Hippocampal formation (tissue), 2 donors: ENCODE data around the gene EGFL6.
"Not testable (repeated sequence)": the region's sequence is repeated elsewhere in the genome, so short reads cannot be mapped to it uniquely, and the experiment has no call there.

Source experiments
- DNase-seq, 2 donors: peaks; one replicate each; lab custom pipeline; 2025; lab: John Stamatoyannopoulos, UW

Gene EGFL6

DNA sequence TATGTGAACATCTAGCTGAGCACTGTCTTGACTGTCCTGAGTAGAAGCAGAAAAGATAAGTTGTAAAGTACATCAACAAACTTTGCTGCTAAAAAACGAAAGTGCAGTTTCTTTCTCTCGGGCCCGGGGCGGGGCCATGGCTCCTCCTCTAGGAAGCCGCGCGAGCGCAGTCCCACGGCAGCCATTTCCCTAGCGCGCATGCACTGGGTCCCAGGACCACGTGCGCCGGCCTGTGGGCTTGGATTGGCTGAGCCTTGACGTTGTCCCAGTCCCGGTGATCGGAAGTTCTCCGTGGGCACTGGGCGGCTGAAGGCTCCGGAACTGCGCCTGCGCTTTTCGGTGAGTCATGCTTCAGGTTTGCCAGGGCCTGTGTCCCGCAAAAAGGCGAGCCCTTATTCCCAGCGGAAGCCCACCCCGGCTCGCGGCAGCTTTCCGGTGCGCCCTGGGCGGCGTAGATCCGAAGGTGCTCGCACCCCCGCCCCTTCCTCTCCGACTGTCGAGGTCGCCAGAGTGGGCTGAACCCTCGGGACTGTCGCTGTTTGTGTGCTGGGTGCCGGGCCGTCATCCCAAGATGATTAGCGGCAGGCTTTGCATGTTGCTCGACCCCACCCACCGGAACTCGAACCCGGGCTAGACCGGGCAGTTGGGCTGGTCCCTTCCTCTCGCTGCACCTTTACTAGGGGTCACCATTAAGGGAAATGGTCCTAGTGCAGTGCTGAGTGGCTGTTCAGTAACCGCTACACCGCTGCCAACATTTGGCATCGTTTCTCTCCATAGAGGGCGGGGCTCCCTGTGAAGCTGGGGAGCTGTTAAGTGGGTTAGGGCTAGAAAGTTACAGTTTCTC, 83.7 kb downstream of the EGFL6 start, which contains the start of gene TCEANC:
TSS of gene TCEANC (plus strand) at position 292 of the 844 bp plus-strand sequence. CDS start 9,368 bp downstream, outside the sequence.
- peak; percentile 89 to 90 for DNase-seq

DNA sequence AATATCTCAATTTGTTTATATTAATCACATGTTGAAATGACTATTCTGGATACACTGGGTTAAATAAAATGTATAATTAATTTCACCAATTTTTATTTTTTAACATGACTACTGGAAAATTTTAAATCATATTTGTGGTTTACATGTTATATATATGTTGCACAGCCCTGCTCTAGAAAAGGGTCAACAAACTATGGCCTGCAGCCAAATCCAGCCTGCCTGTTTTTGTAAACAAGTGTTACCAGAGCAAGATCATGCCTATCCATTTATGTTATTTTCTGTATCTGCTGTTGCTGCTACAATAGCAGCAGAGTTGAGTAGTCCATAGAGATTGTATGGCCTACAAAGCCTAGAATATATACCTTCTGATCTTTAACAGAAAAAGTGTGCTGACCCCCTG, 84.7 kb downstream of the EGFL6 start:
- no peak for DNase-seq

DNA sequence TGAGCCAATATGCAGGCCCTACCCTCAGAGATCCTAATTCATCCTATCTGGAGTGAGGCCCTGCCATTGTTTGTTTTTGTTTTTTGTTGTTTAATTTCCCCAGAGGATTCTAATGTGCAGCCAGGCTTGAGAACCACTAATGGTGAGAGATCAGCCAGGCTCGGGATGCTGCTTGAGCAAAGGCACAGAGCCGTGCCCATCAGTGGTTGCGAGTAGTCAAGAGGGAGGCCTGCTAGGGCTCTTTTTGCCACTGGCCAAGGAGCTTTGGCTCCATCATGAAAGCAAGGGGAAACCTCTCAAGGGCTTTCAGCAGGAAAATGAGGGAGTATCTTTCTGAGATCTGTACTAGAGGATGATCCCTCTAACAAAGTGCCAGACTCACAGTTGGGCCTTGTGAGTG, 86.3 kb downstream of the EGFL6 start:
- DNase-seq: no peak

DNA sequence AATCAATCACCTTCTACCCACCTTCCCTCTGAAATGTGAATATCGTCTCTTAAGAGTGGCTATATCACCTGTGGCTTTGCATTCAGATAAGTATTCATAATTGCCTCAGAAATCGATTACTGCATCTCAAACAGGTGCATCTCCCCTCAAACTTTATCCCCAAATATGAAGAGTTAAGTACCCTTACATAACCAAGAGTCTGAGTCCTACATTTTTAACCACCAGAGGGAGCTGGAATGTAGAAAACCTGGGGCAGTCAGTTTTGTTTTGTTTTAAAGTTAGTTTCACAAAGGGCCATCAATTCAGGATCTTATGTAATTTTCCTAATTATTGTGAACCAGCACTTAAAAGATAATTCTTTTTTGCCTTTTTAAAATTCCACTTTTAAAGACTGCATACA, 89.2 kb downstream of the EGFL6 start:
- DNase-seq: peak in 1 of 2 donors; percentile 70

DNA sequence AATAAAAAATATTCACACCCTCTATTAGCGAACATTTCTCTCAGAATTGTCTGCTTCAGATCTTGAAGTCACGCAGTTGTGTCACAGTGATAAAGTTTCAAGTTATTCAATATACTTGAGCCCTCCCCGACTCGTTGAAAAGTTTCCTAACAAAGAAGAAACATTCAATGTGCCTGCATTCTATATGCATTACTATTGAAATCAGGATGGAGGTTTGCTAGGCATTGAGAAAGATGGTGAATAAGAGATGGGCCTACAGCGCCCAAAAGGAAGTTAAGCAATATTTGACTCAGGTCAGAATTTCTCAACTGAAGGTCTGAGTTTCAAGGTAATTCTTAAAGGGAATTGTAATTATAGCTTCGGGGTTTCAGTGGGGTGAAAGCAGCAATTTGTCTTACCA, 89.7 kb downstream of the EGFL6 start:
- no peak for DNase-seq

DNA sequence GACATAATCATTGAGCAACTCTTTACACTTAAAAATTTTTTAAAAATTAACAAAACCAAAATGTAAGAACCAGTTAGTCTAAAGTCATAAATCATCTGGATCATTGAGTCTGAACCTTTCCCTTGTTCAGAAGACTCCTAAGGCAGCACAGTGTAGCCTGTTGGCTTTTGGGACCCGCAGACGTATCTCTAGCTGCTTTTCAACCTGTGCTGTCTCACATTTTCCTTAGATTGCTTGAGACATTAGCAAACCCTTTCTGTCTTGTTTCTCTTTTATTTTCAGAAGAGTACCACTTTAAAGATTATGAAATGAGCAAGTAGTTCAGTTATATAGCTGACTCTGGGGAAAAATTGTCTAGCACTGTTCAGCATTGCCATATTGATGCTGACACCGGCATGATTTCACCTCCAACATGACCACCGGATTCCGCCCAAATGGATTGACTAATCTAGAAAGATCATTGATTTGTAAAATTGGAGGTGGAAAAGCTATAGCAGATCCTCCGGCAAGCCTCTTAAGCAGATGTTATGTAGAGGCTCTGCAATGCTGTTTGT, 92.4 kb downstream of the EGFL6 start:
- DNase-seq: no peak

DNA sequence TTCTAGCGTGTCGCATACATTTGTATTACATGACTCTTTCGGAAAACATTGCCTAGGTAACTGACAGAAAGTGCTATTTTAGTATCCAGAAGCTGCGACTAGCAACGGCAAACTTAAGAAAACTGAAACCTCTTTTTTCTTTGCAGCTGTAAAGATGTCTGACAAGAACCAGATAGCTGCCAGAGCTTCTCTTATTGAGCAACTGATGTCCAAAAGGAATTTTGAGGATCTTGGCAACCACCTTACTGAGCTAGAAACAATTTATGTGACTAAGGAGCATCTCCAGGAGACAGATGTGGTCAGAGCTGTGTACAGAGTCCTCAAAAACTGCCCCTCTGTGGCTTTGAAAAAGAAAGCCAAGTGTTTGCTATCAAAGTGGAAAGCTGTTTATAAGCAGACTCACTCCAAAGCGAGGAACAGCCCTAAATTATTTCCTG, 93.0 kb downstream of the EGFL6 start:
- no peak for DNase-seq

DNA sequence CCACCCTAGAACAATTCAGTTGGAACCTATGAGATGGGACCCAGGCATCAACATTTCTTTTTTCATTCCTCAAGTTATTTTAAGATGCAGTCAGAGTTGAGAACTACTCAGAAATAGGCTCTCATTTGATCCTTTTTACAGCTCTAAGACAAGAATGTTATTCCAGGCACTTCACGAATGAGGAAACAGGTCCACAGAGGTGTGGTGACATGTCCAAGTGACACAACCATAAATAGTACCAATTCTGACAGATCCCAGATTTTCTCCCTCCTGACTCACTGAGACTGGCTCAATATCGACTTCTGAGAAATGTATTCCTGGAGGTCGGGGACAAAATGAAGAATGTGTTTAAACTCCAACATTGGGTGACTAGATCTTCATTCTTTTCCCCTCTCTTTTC, 94.6 kb downstream of the EGFL6 start:
- DNase-seq: no peak

DNA sequence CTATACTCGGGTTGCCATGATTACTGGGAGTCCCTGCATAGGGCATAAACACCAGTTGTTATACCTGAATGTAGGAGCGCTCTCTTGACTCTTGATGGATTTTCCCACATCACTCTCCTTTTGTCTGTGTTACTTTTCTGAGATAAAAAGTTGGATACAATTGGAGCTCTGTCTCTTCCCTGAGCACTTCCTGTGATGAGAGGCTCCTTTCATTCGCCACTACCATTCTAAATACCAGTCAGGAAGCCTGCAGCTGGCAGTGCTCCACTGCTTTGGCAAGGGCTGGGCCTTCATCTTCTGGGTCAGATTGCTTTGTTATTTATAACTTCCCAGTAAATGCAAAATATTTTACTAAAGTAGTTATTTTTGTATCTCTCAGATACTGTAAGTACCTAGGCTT, 97.4 kb downstream of the EGFL6 start:
- DNase-seq: peak in 1 of 2 donors; percentile 39

DNA sequence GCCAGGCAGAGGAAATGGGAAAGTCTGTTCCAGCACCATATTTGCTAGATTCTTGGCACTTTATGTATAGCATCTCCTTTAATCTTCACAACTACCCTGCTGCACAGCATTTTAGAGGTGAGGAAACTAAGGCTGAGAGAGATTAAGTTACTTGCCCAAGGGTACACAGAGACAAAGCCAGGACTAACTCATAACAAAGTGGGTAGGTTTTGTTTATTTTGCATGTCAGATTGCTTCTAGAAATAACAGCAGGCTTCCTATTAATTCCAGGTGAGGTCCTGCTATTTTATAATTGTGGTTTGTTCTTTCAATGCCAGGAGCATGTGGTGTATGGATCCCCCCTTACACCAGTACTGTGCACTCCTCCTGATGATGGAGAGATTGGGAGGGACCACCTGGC, 98.5 kb downstream of the EGFL6 start:
- DNase-seq: no peak

DNA sequence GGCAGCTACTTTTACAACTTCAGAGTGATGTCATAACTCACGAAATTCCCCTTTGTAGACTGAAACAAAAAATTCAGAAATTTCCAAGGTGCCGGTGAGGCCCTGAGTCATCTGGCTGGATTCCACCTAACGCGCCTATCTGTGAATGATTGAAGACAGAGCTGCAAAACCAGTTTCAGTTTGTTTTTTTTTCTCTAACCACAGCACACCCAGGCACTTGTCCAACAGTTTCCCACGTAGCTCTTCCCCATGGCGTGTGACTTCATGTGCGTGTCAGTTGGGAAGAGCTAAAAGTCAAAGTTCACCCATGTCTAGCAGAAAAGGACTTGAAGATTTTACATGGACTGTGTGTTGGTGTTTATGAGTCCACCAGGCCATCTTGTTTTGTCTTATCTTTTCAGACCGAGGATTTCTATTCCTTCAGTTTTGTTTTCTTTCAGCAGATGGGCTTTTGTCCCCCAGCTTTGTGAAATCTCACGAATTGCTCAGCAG, 99.9 kb downstream of the EGFL6 start:
- DNase-seq: no peak

DNA sequence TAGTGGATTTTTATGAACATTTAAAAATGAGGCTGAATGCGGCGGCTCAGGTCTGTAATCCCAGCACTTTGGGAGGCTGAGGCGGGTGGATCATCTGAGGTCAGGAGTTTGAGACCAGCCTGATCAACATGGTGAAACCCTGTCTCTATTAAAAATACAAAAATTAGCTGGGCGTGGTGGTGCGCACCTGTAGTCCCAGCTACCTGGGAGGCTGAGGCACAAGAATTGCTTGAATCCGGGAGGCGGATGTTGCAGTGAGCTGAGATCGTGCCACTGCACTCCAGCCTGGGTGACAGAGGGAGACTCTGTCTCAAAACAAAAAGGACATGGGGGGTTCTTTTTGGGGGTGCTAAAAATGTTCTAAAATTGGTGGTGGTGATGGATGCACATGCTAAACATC, 100.4 kb downstream of the EGFL6 start:
- not testable (repeated sequence) for DNase-seq

DNA sequence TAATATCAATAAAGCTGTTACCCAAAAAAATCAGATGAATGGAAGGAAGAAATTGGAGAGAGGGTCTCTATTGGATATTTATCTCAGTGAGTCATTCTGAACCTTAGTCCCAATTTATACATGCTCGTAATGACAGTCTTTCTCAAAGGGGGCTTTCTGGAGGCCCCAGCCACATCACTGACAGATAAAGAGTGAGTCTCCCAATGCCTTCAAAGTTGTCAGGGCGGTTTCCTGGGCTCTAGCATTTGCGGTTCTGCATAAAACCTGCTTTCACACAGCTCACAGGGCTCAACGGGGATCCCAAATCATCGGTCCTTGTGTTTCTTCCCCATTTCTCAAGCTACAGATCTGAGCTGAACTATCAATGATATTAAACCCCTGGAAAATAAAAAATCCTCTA, 100.8 kb downstream of the EGFL6 start:
- no peak for DNase-seq

DNA sequence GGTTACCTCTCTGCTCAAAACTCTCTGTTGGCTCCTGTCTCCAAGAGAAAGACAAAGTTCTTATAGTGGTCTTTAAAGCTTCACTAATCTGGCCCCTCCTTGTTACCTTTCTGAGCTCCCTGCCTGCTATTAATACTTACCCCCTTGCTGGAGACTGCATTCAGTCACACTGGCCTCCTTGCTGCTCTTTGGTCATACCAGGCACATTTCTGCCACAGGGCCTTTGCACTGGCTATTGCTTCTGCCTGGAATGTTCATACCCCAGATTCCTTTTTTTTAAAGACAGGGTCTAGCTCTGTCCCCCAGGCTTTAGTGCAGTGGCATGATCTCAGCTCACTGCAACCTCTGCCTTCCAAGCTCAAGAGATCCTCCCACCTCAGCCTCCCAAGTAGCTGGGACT, 103.6 kb downstream of the EGFL6 start:
- DNase-seq: no peak

DNA sequence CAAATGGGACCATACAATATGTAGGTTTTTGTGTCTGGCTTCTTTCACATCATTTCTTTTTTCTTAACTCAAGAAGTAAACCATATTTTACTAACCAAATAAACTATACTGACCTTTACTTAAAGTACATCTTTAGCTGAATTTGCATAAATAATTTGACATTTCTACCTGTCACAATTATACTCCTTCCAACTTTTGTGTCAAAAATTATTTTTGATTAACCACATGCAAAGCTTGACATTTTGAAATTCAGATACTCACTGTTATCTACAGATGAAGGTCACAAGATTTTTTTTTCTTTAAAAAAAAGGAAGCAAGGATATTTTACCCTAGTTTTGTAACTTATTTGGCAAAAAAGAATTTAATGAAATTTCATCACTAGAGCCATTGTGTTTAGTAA, 107.5 kb downstream of the EGFL6 start:
- DNase-seq: no peak

DNA sequence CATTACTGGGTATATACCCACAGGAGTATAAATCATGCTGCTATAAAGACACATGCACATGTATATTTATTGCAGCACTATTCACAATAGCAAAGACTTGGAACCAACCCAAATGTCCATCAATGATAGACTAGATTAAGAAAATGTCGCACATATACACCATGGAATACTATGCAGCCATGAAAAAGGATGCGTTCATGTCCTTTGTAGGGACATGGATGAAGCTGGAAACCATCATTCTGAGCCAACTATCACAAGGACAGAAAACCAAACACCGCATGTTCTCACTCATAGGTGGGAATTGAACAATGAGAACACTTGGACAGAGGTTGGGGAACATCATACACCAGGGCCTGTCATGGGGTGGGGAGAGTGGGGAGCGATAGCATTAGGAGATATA, 110.3 kb downstream of the EGFL6 start:
- DNase-seq: not testable (repeated sequence)

DNA sequence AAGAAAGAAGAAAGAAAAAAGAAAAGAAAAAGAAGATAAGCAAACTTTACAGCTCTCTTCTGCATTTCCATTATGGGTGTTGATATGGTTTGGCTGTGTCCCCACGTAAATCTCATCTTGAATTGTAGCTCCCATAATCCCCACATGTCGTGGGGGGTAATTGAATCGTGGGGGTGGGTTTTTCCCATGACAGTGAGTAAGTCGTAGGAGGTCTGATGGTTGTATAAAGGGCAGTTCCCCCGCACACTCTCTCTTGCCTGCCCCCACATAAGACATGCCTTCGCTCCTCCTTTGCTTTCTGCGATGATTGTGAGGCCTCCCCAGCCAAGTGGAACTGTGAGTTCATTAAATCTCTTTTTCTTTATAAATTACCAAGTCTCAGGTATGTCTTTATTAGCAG, 112.2 kb downstream of the EGFL6 start:
- DNase-seq: no peak
